Adrenal gland (tissue), 5 donors: Measurements from ENCODE around the gene HMGB1.

Source experiments
- CTCF ChIP-seq, 6 experiments: fragments of 450-650 bp in 4 of 6; fragments of 200-600 bp in 2 of 6; sonication (generic) in 1 of 6; IDR thresholded peaks; 1 replicate in 5 of 6; 2 replicates in 1 of 6; pipeline versions ENCODE4 v1.5.1 to v1.8.0; 2016 to 2021; ENCODE audit warnings: antibody characterized with exemption in 6 of 6, mild to moderate bottlenecking in 2 of 6, moderate library complexity in 1 of 6
- POLR2A ChIP-seq, 2 donors: fragments of 450-650 bp; IDR thresholded peaks; one replicate each; pipeline ENCODE4 v1.6.1; 2017; ENCODE audit warnings: antibody characterized with exemption in 2 of 2, mild to moderate bottlenecking in 2 of 2, moderate library complexity in 1 of 2
- donor health status: DM: no; HTN: no; CAD: no.

- TF ChIP-seq CTCF (IDR thresholded peaks at IDR 0.05) (no peak), POLR2A (IDR thresholded peaks at IDR 0.05) (no peak)
Measured at GRCh38 chr13:30510091-30510490, 44.4 kb upstream of the HMGB1 start.
